ENCODE data around the gene VILL.

DNA sequence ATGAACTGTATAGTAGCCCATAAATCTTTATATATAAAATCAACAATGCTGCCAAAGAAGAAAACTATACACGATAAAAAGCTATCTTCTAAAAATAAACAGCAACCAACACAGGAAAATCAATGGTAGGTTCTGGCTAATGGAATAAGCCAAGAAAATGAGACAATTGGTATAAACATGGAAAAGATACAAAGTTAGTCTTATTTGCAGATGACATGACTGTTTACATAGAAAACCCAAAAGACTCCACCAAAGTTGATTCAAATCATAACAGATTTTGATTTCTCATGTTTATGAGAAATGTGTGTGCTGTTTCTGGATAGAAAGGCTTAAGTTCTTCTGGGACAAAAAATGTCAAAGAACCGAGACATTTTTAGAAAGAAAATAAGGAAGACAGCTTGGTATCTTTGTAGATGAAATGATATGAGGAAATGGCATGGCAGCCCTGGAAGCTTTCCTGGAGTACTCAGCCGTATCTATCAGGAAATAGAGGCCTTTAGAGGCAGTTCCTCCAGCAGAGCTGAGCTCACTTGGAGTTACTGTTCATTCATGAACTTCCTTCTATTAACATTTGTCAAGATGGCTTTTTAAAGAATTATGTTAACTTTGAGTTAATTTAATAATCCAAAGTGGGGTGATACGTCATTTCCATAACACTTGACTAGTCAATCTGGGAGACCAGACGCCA, 36.7 kb upstream of the VILL start:
- no peak for TF ChIP-seq EZH2 (IDR thresholded peaks at IDR 0.05; ENCODE audit: borderline replicate concordance, low read length)
- TF ChIP-seq, protein P1, sequence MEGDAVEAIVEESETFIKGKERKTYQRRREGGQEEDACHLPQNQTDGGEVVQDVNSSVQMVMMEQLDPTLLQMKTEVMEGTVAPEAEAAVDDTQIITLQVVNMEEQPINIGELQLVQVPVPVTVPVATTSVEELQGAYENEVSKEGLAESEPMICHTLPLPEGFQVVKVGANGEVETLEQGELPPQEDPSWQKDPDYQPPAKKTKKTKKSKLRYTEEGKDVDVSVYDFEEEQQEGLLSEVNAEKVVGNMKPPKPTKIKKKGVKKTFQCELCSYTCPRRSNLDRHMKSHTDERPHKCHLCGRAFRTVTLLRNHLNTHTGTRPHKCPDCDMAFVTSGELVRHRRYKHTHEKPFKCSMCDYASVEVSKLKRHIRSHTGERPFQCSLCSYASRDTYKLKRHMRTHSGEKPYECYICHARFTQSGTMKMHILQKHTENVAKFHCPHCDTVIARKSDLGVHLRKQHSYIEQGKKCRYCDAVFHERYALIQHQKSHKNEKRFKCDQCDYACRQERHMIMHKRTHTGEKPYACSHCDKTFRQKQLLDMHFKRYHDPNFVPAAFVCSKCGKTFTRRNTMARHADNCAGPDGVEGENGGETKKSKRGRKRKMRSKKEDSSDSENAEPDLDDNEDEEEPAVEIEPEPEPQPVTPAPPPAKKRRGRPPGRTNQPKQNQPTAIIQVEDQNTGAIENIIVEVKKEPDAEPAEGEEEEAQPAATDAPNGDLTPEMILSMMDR (IDR thresholded peaks at IDR 0.05; ENCODE audit: low read length), result no peak

Data from OCI-LY1 (cell line).